DOHH2 (cell line): ENCODE measurements around the gene GKN1.

Experiments used
- EZH2phosphoT487 ChIP-seq: fragments of 200-600 bp; sonication (generic); IDR thresholded peaks from 2 replicates; pipeline ENCODE4 v1.6.1; 2017; ENCODE audit warnings: borderline replicate concordance, mild to moderate bottlenecking, antibody characterized with exemption, low read length, moderate library complexity, mixed read lengths
- TF ChIP-seq, protein P1 (sequence below): fragments of 200-600 bp; sonication (generic); IDR thresholded peaks from one replicate; pipeline ENCODE4 v1.5.1; 2014; ENCODE audit warnings: antibody characterized with exemption, mild to moderate bottlenecking, low read depth, low read length; ENCODE audit not compliant: poor library complexity, severe bottlenecking

DNA sequence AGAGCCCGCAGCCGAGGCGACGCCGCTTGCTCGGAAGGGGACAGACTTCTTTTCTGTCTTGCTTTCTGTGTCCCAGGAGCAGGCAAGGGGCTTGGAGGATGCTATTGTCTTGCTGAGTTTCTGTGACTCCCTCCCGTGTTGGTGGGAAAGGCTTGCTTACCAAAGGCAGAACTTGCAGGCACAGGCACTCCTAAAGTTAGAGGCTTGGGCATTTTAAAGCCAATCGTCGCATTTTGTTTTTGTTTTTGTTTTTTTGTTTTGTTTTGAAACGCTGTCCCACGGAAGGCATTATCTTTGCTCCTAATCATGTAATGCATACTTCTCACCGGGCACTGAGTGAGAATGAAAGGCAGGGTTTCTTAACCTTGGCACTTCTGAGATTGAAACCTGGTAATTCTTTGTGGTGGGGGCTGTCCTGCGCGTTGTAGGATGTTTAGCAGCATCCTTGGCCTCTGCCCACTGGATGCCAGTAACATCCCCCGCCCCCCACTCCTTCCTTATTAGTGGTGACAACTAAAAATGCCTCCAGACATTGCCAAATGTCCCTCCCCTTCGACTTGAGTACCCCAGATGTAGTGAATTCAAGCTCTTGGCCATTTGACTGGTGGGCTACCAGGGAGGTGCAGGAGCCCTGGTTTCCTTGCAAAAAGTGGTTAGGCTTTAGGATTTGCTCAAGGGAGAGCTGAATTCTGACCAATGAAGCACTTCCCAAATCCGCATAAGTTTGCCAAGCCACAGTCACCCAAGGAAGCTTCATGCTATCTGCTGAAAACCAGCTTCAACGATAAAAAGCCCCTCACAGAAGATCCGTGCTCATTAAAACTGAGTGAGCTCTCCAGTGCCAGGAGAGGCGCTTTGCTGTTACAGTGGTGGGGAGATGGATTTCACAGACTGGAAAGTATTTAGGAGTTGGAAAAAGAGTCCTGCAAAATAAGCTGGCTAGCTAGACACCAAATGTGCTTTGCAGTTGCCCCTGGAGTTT is 39.7 kb downstream of the GKN1 start:
- TF ChIP-seq, protein P1, sequence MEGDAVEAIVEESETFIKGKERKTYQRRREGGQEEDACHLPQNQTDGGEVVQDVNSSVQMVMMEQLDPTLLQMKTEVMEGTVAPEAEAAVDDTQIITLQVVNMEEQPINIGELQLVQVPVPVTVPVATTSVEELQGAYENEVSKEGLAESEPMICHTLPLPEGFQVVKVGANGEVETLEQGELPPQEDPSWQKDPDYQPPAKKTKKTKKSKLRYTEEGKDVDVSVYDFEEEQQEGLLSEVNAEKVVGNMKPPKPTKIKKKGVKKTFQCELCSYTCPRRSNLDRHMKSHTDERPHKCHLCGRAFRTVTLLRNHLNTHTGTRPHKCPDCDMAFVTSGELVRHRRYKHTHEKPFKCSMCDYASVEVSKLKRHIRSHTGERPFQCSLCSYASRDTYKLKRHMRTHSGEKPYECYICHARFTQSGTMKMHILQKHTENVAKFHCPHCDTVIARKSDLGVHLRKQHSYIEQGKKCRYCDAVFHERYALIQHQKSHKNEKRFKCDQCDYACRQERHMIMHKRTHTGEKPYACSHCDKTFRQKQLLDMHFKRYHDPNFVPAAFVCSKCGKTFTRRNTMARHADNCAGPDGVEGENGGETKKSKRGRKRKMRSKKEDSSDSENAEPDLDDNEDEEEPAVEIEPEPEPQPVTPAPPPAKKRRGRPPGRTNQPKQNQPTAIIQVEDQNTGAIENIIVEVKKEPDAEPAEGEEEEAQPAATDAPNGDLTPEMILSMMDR: no peak
- TF ChIP-seq EZH2phosphoT487: no peak
